Measurements from ENCODE around the gene DGAT2.

The DGAT2 gene

GRCh38 chr11:75836417-75836816 is 67.8 kb downstream of the DGAT2 start:
- H3K9me3 Mint-ChIP-seq = no peaks in the 10 kb centered on the region

GRCh38 chr11:75839851-75840250 is 71.3 kb downstream of the DGAT2 start:
- no peaks in the 10 kb centered on the region for H3K27me3 Mint-ChIP-seq (ENCODE audit: low read depth)
- H3K9me3 Mint-ChIP-seq = no peaks in the 10 kb centered on the region
- H3K4me3 Mint-ChIP-seq = no peak overlapping the region
- TF ChIP-seq CTCF (IDR thresholded peaks at IDR 0.05; ENCODE audit: unreplicated experiment in 3 of 3) = no peak
- H3K4me1 Mint-ChIP-seq = peaks cover 6% of the 10 kb centered on the region
- H3K27ac Mint-ChIP-seq = peak overlapping the region in 1 of 3 experiments; percentile 19
- H3K36me3 Mint-ChIP-seq (ENCODE audit: low read depth) = peaks cover 2% of the 10 kb centered on the region

More at GRCh38 chr11:75836417-75836816, 67.8 kb downstream of the DGAT2 start:
- peaks cover 7% of the 10 kb centered on the region for H3K36me3 Mint-ChIP-seq (ENCODE audit: low read depth)
- H3K4me3 Mint-ChIP-seq = no peak overlapping the region
- H3K4me1 Mint-ChIP-seq = peaks cover 6% of the 10 kb centered on the region
- H3K27me3 Mint-ChIP-seq (ENCODE audit: low read depth) = no peaks in the 10 kb centered on the region
- no peak overlapping the region for H3K27ac Mint-ChIP-seq
- no peak for TF ChIP-seq CTCF (IDR thresholded peaks at IDR 0.05; ENCODE audit: unreplicated experiment in 3 of 3)

- no peak for TF ChIP-seq CTCF (IDR thresholded peaks at IDR 0.05; ENCODE audit: unreplicated experiment in 3 of 3)
- H3K9me3 Mint-ChIP-seq = no peaks in the 10 kb centered on the region
- H3K4me3 Mint-ChIP-seq = no peak overlapping the region
- peaks cover 3% of the 10 kb centered on the region for H3K36me3 Mint-ChIP-seq (ENCODE audit: low read depth)
- peak overlapping the region in 1 of 3 experiments; percentile 19 for H3K27ac Mint-ChIP-seq
- H3K4me1 Mint-ChIP-seq = peaks cover 6% of the 10 kb centered on the region
- H3K27me3 Mint-ChIP-seq (ENCODE audit: low read depth) = no peaks in the 10 kb centered on the region
These were observed 71.9 kb downstream of the DGAT2 start for GRCh38 chr11:75840522-75840921.

- Mint-ChIP-seq H3K27ac (no peak overlapping the region), H3K4me3 (no peak overlapping the region), H3K27me3 (ENCODE audit: low read depth) (no peaks in the 10 kb centered on the region), H3K4me1 (peaks cover 6% of the 10 kb centered on the region), H3K36me3 (ENCODE audit: low read depth) (peaks cover 11% of the 10 kb centered on the region), H3K9me3 (no peaks in the 10 kb centered on the region)
- no peak for TF ChIP-seq CTCF (IDR thresholded peaks at IDR 0.05; ENCODE audit: unreplicated experiment in 3 of 3)
These were observed 73.2 kb downstream of the DGAT2 start for GRCh38 chr11:75841739-75842138.

GRCh38 chr11:75845324-75845723 is 76.7 kb downstream of the DGAT2 start:
- Mint-ChIP-seq H3K4me1 (peaks cover 5% of the 10 kb centered on the region), H3K4me3 (no peak overlapping the region), H3K36me3 (ENCODE audit: low read depth) (peaks cover 11% of the 10 kb centered on the region), H3K9me3 (no peaks in the 10 kb centered on the region), H3K27ac (no peak overlapping the region), H3K27me3 (ENCODE audit: low read depth) (peaks cover 3% of the 10 kb centered on the region)
- TF ChIP-seq CTCF (IDR thresholded peaks at IDR 0.05; ENCODE audit: unreplicated experiment in 3 of 3) = no peak

- peaks cover 16% of the 10 kb centered on the region for H3K36me3 Mint-ChIP-seq (ENCODE audit: low read depth)
- peaks cover 3% of the 10 kb centered on the region for H3K27me3 Mint-ChIP-seq (ENCODE audit: low read depth)
- no peak for TF ChIP-seq CTCF (IDR thresholded peaks at IDR 0.05; ENCODE audit: unreplicated experiment in 3 of 3)
- peaks cover 12% of the 10 kb centered on the region for H3K4me1 Mint-ChIP-seq
- H3K9me3 Mint-ChIP-seq = no peaks in the 10 kb centered on the region
- no peak overlapping the region for H3K4me3 Mint-ChIP-seq
- peak overlapping the region in 1 of 3 experiments; percentile 18 for H3K27ac Mint-ChIP-seq
These were observed 81.3 kb downstream of the DGAT2 start for GRCh38 chr11:75849894-75850293.

Data from nephron (organoid).